Epidermal melanocyte (primary cell): Measurements from ENCODE around the gene CCDC92B.

Source experiments
- DNase-seq: peaks from one replicate; pipeline ENCODE4 v3.0.0; 2011; ENCODE audit warnings: low spot score; ENCODE audit not compliant: insufficient read length

CCDC92B gene

DNA sequence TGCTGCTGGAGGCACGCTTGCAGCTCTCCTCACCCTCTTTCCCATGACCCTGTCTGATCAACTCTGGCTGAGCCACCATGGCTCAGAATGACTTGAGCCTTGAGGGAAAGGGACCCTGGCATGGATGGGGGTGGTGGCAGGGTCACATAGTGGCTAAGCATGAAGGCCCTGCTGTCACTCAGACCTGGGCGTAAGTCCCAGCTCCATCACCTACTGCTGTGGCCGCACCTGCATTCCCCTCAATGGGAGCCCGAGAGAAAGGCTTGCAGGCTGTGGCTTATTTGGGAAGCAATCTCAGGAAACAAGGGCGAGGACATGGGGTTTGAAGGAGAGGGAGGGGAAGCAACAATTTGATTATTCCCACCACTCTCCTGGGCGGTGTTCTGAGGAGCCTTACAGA is 29.0 kb upstream of the CCDC92B start:
- no peak for DNase-seq

DNA sequence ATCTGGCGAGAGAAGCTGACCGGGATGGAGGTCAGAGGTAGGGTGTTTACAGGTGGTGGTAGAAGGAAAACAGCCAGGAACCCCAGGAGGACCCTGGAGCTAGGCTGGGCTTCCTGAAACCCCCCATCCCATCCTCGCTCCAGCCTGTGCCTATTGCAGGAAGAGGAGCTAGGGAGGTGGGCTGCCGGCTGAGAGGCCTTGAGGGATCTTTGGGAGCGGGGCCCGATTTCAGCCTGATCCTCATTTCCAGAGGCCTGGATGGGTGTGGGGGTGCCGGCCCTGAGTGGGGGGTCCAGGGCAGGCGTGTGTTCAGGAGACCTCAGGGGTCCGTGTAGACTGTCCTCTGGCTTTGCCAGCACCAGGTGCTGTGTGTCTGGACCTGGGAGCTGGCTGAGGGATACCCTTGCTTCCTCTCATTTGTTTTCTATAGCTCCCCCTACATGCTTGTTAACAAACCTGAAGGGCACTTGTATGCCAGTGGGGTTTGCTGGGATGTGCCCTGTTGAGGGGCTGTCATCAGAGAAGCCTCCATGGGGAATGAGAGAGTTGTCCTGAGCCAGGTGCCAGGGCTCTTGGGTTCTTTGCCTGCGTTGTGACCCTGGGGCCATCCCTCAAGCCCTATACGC is 27.9 kb upstream of the CCDC92B start:
- DNase-seq, result no peak

DNA sequence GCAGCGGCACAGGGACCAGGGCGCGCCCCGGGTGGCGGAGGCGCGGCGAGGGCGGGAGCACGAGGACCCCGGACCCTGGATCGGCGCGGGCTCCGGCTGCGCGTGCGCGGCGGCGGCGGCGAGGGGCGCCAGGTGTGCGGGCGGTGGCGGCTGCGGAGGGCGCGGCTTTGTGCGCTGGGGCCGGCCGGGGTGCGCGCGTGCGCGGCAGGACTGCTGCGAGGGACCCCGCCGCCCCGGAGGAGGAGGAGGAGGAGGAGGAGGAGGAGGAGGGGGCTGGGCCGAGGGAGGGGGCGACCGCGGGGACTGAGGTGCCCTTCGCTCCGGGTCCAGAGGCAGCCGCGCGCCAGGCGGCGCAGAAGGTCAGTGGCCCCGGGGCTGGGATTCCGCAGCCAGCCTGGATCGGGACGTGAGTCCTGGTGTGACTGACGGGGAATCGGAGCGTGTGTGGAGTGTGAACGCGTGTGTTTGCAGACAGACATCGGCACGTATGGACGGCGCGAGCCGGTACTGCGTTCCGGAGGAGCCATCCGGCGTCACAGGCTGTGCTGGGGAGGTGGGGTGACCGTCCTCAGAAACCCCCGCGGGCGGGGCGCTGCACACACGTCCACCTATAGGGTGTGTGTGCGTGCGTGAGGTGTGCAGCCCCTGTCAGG is 27.3 kb upstream of the CCDC92B start:
- no peak for DNase-seq

DNA sequence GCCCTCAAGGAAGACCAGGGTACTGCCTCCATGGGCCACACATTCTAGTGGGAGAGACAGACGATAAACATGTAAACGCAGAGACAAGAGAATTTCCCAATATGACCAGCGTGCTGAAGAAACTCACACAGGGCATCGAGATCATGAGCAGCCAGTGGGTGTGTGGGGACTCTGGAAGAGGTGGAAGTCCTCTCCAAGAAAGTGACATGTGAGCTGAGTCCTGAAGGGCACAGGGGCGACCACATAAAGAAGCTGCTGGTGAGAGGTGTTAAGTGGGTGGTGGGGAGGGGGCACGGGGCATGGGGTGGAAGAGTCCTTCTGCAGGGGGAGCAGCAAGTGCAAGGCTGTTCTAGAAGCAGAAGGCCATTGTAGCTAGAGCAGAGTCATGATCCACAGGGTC is 25.8 kb upstream of the CCDC92B start:
- DNase-seq, result no peak

DNA sequence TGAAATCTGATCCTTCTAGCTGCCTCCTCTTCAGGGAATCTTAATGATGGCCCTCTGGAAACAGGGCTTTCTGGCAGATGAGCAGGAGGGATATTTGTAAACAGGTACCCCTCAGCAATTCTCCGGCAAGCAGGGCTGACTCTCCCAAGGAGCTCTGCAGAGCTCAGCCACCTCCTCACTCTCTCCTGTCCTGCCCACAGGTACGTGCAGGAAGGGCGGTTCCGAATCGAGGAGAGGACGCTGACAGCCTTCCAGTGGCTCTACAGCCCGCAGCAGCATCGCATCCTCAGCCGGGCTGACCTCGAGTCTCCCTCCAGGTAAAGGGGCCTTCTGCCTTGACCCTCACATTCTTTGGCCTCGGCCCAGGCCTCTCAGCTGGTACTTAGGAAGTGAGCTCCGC is 20.7 kb upstream of the CCDC92B start:
- no peak for DNase-seq

DNA sequence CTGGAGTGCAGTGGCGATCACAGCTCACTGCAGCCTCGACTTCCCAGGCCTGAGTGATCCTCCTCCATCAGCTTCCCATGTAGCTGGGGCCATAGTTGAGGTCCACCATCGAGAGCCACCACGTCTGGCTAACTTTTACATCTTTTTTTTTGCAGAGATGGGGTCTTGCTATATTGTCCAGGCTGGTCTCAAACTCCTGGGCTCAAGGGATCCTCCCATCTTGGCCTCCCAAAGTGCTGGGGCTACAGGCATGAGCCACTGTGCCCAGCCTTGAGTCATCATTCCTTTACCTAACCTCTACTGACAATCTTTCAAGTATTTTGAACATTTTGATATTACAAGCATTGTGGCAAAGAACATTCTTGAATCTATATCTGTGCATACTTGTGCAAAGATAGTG is 9.4 kb upstream of the CCDC92B start:
- no peak for DNase-seq

DNA sequence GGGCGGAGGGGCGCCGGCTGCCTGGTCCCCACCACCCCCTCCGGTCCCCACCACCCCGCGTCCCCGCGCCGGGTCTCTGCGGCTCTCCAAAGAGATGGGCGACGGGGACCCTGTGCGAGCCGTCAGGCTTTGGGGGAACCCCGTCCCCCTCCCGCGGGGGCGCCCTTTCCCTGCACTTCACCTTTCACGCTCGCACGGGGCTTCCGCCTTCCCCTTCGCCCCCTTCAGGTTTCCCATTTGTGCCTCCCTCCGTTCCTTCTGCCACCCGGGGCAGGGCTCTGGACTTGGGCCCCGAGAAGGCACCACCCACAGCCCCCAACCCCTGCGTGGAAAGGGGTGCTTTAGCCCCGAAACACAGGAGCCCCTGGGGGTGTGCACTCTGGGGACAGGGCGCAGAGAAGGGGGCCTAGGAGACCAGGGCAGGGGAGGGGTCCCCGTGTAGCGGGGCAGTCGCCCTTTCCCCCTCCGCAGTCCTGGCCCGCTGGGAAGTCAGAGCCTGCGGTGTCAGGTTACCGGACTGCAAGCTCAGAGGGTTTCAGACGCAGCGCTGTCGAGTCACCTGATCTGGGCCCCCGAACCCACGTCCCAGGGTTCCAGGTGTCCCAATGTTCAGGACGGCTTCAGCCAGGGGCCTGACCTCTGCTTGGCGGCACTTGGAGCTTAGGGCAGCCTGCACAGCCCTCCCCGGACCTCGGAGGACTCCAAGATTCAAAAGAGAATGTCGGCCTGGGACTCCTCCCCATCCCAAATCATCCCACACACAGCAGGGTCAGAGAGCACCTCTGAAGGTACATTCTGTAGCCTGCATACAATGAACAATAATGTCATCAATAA is 6.7 kb upstream of the CCDC92B start:
- no peak for DNase-seq

DNA sequence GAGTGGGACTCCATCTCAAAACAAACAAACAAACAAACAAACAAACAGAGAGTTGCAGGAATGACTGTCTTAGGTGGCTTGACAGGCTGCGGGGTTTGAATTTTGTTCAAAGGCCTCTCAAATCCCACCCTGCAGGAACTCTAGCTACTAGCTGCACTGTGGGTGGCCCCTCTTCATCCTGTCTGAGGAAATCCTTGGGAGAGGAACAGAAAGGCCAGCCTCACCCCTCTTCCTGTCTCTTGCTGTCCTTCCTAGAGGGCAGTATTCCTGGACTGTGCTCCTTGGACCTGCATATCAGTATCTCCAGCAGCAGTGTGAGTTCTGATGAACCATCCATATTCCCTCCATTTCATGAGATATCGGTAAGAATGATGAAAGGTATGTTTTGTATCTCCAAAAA is 2.0 kb upstream of the CCDC92B start:
- DNase-seq, result no peak

DNA sequence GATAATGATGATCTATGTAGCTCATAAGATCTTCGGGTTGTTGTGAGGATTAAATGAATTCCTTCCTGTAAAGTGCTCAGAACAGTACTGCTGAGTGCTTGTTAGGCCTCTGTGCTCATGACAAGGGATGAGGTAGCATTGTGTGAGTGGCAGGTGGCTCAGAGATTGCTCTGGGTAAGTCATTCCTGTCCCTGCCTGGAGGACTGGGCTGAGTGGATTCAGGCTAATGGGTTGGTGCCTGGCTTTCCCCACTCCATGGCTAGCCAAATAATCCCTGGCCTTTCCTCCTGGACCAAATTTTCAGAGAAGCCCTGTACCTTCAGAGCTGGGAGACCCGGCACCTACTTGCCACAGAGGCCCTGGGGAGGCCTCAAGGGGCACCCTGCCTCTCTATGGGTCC is 1.3 kb upstream of the CCDC92B start:
- no peak for DNase-seq

DNA sequence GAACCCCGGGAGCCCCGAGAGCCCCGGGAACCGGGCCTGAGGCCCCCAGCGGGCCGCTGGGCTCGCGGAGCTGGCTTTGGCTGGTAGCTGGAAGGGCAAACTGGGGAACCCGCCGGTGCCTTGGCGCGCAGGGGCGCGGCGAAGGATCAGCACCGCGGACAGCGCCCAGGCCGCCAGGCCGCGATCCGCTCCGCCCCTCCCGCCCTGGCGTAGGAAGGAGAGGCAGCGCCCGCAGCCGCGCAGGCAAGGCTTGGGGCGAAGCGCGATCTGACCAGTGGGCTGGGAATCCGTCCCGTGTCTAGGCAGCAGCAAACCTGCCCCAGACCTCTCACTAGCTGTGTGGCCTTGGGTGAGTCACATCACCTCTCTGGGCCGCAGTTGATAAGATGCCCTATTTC is 331 bp upstream of the CCDC92B start:
- peak; percentile 83 for DNase-seq

DNA sequence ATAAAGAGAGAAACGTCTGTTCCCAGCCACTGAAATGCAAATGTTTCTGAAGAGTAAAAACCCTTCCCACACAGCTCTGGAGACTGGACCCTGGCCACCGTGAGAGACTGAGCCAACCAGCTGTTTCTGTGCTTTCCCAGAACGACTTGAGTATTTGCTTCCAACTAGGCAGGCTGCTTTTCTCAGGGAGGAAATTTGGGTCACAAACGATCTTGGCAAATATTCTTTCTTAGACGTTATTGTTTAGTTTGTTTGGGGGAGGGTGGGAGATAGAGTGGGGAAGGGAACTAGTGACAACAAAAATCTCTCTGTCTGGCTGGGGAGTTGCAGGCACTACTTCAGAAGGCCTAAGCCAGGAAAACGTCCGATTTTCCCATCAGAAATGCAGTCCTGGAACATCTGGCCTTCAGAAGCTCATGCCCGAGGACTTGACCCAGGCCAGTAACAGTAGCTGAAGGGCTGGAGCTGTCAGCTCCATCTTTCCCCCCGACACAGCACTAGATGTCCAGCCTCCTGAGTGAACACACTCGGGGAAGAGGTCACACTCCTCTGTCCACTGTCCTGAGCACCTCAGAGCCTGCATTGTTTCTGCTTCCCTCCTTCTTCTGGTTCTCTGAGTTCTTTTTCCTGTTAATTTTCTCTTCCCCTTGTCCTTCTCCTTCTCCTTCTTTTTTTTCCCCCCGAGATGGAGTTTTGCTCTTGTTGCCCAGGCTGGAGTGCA is 4.0 kb downstream of the CCDC92B start:
- no peak for DNase-seq

DNA sequence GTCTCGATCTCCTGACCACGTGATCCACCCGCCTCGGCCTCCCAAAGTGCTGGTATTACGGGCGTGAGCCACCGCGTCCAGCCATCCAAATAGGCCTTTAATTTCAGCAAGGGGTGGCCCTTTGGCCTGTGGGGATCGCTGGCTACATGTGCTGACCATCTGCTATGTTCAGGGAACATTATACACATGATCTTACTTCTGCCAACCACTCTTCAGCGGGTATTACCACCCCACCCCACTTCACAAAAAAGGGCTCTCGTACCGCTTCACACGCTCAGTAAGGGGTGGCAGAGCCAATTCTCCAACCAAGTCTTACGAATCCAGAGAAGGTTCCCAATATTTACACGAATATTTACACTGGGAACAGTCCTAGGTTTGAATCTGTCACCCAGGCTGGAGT is 11.8 kb downstream of the CCDC92B start:
- DNase-seq, result no peak

DNA sequence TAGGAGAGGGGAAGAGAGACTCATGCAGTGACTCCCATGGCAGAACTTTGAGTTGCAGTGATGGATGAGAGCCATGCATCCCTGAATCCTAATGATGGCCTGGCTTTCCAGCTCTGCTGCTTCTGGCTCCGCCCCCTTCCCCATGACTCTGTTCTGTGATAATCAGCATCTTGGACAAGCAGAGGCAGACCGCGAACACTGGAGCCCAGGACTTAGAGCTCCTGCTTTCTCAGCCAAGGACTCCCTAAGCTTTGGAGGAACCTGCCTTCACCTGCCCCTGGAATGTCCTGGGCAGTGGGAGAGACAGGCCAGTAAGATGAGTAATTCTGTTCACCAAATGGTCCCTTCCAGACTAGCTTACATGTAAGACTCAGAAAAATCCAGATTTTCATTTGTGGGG is 12.5 kb downstream of the CCDC92B start:
- DNase-seq, result no peak

DNA sequence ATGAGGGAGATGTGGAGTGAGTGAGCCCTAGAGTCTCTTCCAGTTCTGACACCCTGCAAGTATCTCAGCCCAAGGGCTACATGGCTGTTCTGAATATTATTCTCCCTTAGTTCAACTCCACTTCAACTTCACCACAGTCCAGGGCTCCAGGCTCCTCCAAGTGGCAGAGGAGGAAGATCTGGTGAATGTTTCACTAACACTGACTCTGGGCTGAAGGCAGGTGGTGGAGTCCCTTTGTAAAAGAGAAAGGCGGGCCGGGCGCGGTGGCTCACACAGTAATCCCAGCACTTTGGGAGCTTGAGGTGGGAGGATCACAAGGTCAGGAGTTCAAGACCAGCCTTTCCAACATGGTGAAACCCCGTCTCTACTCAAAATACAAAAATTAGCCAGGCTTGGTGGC is 13.6 kb downstream of the CCDC92B start:
- DNase-seq, result no peak

DNA sequence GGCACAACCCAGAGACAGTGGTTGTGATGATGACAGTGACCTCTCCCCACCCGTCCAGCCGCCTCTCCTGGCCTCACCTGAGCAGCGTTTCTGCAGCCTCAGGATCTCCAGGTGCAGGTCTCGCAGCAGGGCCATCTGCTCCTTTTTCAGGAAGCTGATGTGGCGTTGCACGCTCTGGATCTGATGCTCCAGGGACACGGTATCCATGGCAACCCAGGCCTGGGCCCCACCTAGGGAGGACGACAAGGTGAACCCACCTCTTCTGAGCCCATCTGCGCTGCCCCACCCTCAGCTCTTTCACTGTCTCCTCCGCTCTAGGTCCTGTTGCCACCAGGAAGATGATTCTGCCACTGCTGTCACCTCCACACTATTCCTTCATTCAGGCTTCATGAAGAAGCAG is 14.5 kb downstream of the CCDC92B start:
- no peak for DNase-seq

DNA sequence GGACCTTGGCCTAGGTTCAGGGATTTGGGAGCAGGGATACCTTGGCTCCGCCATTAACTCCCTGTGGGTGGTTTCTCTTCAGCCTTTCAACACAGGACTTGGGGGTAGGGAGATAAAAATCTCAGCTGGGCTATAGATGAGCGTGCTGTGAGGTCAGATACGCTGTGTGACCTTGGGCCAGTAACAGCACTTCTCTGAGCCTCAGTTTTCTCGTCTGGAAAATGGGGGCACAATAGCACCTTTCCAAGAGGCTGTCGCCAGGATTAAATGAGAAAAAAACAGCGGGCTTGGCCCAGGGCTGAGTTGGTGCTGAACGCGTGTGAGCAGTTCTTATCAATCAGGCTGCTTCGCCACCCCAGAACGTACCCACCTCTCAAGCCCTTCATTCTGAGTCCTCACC is 17.6 kb downstream of the CCDC92B start:
- no peak for DNase-seq

DNA sequence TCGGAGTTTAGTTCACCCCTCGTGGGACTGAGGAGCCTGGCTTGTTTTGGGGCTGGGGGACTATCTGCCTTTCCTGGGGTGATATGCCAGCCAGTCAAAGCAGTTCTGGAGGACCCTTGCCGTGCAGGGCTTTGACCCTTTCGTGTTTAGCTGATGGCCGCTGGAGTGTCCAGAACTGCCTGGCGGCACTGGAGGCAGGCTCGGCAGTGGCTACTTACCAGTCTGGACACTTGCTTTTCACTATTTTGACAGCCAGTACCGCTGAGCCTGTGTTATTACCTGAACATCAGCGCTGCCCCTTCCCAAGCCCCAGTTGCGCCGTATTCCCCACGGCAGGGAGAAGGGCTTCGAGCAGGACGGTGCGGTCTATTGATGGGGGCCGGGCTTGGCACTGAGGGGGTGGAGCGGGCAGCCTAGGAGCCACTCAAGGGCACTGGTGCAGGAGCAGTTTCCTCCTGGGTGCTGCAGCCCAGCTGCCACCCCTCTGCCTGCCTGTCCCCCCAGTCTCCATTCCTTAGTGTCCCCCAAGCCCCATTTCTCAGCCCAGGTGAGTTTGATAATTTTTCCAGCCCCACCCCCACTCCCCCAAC is 18.6 kb downstream of the CCDC92B start:
- no peak for DNase-seq

DNA sequence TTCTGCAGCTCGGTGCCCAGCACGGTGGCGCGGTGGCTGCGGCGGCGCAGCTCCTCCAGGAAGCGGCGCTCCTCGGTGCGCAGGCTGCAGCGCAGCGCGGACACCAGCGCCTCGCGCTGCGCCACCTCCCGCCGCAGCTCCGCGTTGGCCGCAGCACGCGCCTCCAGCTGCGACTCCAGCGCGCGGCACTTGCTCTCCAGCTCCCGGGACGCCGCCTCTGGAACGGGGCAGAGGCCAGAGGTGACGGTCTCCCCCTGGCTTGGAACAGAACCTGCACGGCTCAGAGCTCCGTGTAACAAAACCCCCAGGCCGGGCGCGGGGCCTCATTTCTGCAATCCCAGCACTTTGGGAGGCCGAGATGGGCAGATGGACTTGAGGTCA is 24.7 kb downstream of the CCDC92B start:
- DNase-seq, result no peak

DNA sequence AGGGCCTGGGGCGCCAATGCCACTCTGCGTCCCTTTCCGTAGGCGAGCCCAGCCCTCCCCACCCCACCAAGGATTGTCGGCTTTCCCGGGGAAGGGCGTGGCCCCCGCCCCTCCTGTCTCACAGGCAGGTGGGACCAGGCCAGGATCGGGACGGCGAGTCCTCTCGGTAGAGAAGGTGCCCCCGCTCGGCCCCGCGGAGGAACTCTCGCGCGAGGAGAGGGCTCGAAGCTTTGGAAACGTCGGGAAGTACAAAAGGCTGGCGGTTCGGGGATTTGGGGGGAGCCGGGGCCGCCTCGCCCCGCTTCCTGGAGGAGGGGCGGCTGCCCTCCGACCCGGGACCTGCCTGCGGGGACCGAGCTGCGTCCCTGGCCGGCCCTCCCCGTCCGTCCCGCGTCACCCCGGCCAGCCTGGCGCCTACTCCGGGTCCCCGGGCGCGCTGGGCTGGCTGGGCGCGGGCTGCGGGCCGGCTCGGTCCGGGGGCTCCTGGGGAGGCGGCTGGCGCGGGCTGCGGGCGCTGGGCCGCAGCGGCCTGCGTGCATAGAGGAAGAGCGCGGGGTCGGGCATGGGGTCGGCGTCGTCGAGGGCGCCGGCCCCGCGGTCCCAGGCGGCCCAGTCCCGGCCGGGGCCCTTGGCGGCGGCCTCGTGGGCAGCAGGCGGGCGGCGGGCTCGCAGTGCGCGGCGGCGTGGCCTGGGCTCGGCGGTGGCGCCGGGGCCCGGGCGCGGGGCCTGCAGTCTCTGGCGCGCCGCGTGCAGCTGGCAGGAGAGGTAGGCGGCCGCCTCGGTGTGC is 25.3 kb downstream of the CCDC92B start:
- no peak for DNase-seq

DNA sequence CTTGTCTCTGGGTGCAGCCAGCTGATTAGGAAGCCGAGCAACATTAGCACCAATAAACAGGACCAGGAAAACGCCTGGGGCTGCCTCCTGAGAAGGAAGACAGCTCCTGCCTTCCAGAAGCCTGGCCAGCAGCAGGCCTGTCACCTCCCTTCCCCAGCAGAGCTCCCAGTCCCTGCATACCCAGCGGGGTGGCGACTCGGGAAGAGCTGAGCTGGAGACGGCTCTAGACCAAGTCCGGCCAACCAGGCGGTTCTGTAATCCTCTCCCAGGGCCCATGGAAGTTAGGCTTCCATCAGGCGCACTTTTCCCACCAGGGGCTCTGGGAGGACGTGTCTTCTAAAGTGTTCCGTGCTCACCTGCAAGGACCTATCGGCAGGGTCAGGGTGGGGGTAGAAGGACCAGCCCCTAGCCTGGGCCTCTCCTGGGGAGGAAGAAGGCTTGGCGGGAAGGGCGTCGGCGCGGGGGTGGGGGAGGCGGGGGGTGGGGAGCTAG is 25.9 kb downstream of the CCDC92B start:
- DNase-seq, result no peak

DNA sequence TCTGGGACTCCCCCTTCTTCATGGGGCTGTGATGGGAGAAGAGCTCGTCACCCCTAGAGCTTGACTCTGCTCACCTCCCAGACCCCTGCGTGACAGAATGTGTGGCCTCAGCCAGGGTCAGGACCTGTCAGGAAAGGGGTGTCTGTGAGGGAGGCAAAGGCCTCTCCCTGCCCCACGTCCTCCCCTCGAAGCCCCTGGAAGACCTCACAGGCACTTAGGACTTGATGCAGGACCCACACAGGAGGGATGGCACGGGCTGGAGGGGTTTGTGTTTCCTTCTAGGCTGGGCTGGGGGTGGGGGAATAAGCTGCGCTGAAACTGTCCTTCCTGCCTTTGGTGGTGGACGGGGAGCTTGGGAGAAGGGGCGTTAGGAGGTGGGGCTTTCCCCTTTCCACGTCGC is 26.8 kb downstream of the CCDC92B start:
- DNase-seq, result no peak
